ENCODE data around the gene DYNC1H1. TPM values are rescaled to one million over a fixed set of nuclear protein-coding genes. Genes with fewer than 3 reads are reported as not detected.

DYNC1H1 gene
- total and polyA plus RNA-seq, 2 experiments from 2014 or later = 141 to 405 TPM

DNA sequence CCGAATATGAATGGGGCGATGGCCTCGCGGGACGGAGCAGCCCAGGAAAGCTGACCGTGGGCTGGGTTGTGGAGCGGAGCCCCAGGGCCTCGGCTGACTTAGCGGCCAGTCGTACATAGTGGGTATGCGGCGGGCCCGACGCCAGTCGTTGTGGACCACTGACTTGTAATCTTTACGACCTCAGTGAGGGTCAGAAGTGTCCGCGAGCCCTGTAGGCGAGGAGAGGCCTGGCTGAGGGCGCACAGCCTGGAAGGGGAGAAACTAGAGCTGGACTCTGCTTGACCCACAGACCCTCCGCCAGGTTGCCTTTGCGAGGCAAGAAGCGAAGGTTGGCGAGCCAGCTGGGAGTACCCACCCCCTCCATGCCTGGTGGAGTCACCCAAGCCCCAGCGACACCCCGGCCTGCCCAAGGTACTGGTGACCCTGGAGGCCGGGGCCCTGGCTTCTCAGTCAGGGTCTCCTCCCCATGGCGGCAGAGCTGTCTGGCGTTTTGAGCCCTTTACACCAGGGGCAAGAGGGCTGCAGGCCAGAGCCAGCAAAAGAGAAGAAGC, 15.6 kb upstream of the DYNC1H1 start:
- TF ChIP-seq EZH2phosphoT487 (IDR thresholded peaks at IDR 0.05; ENCODE audit: low read depth, severe bottlenecking, unreplicated experiment) = no peak
- TF ChIP-seq, protein P1, sequence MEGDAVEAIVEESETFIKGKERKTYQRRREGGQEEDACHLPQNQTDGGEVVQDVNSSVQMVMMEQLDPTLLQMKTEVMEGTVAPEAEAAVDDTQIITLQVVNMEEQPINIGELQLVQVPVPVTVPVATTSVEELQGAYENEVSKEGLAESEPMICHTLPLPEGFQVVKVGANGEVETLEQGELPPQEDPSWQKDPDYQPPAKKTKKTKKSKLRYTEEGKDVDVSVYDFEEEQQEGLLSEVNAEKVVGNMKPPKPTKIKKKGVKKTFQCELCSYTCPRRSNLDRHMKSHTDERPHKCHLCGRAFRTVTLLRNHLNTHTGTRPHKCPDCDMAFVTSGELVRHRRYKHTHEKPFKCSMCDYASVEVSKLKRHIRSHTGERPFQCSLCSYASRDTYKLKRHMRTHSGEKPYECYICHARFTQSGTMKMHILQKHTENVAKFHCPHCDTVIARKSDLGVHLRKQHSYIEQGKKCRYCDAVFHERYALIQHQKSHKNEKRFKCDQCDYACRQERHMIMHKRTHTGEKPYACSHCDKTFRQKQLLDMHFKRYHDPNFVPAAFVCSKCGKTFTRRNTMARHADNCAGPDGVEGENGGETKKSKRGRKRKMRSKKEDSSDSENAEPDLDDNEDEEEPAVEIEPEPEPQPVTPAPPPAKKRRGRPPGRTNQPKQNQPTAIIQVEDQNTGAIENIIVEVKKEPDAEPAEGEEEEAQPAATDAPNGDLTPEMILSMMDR (IDR thresholded peaks at IDR 0.05; ENCODE audit: poor library complexity) = no peak
- TF ChIP-seq EZH2 (IDR thresholded peaks at IDR 0.05; ENCODE audit: borderline replicate concordance) = no peak
- H3K9me2 ChIP-seq (replicated peaks; ENCODE audit: insufficient read depth) = no peaks in the 10 kb centered on the region
- no peaks in the 10 kb centered on the region for H3K36me3 ChIP-seq (replicated peaks; ENCODE audit: insufficient read depth, low read depth)
- no peaks in the 10 kb centered on the region for H4K20me1 ChIP-seq (ENCODE audit: insufficient read depth, poor library complexity, severe bottlenecking)
- WGBS (ENCODE audit: low lambda C conversion rate, missing lambda C conversion rate) = 17% methylated on average over 29 of the region's 29 CpGs
- peaks cover 7% of the 10 kb centered on the region for H3K4me1 ChIP-seq (ENCODE audit: insufficient read depth)
- H3K4me2 ChIP-seq = peak overlapping the region; percentile 88
- H3K27me3 ChIP-seq = peaks cover 3% of the 10 kb centered on the region
- peaks cover 16% of the 10 kb centered on the region for H3K79me2 ChIP-seq
- no peaks in the 10 kb centered on the region for H3K9me3 ChIP-seq (ENCODE audit: low read depth)
- H3K4me3 ChIP-seq = peak overlapping the region; percentile 31
- peak; percentile 40 for DNase-seq (ENCODE audit: low spot score)
- peak overlapping the region; percentile 51 for H2AFZ ChIP-seq
- H3K27ac ChIP-seq = peak overlapping the region; percentile 97

DNA sequence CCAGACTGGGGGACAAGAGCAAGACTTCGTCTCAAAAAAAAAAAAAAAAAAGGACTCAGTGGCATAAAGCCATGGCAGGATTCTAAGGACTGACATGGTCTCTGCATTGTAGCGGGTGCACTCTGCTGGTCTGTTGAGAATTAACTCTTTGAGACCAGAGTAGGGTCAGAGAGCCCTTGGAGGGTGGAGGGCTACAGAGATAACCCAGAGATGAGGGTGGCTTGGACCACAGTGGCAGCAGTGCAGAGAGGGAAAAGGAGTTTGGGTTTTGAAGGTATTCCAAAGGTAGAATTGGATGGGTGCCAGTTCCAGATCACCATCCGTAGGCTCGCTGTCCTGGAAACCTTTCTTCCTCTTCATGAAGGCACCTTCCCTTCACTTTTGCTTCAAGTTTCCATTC, 14.3 kb upstream of the DYNC1H1 start:
- no peak for DNase-seq (ENCODE audit: low spot score)
- Histone ChIP-seq H3K9me2 (replicated peaks; ENCODE audit: insufficient read depth) (no peaks in the 10 kb centered on the region), H3K4me2 (peak overlapping the region; percentile 88), H3K4me1 (ENCODE audit: insufficient read depth) (peaks cover 7% of the 10 kb centered on the region), H3K36me3 (replicated peaks; ENCODE audit: insufficient read depth, low read depth) (no peaks in the 10 kb centered on the region), H3K4me3 (no peak overlapping the region), H3K79me2 (peaks cover 16% of the 10 kb centered on the region), H2AFZ (no peak overlapping the region), H3K27ac (no peak overlapping the region), H4K20me1 (ENCODE audit: insufficient read depth, poor library complexity, severe bottlenecking) (no peaks in the 10 kb centered on the region), H3K9me3 (ENCODE audit: low read depth) (no peaks in the 10 kb centered on the region), H3K27me3 (peaks cover under 1% of the 10 kb centered on the region)
- TF ChIP-seq, protein P1 (IDR thresholded peaks at IDR 0.05; ENCODE audit: poor library complexity) = no peak
- TF ChIP-seq EZH2 (IDR thresholded peaks at IDR 0.05; ENCODE audit: borderline replicate concordance) = no peak
- no peak for TF ChIP-seq EZH2phosphoT487 (IDR thresholded peaks at IDR 0.05; ENCODE audit: low read depth, severe bottlenecking, unreplicated experiment)
- WGBS (ENCODE audit: low lambda C conversion rate, missing lambda C conversion rate) = 93% methylated on average over 3 of the region's 4 CpGs

DNA sequence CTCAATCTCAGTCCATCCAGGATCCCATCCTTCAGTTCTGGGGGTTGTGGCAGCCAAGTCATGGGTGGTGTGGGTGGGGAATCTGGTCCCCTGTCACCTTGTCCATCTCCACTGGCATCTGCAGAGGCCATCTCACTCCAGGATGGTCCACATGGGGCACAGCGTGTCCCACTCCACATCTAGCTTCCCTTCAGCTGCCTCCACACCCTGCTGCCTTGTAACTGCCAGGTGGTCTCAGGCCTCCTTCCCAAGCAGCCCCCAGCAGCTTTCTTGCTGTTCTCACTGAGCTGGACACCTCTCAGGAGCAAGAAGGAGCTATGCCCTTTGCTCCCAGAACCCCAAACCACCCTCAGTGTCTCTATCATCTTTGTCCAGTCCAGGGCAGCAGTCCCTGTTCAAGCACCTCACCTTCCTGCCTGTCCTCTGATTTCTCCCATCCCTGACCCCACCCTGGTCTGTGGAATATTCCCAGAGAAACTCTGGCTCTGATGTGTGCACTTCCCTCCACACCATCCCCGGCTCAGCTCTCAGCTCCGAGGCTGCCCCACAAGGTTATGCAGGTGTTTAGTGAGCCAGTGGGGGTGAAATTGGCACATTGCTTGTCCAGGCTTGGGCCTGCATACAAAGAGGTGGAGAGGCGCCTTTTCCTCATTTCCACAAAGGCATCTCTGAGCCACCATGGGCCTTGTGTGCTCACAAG, 13.7 kb upstream of the DYNC1H1 start:
- no peaks in the 10 kb centered on the region for H3K9me3 ChIP-seq (ENCODE audit: low read depth)
- TF ChIP-seq EZH2 (IDR thresholded peaks at IDR 0.05; ENCODE audit: borderline replicate concordance) (no peak), EZH2phosphoT487 (IDR thresholded peaks at IDR 0.05; ENCODE audit: low read depth, severe bottlenecking, unreplicated experiment) (no peak)
- TF ChIP-seq, protein P1 (IDR thresholded peaks at IDR 0.05; ENCODE audit: poor library complexity) = no peak
- H3K27ac ChIP-seq = no peak overlapping the region
- no peaks in the 10 kb centered on the region for H3K36me3 ChIP-seq (replicated peaks; ENCODE audit: insufficient read depth, low read depth)
- 95% methylated on average over 4 of the region's 4 CpGs for WGBS (ENCODE audit: low lambda C conversion rate, missing lambda C conversion rate)
- no peaks in the 10 kb centered on the region for H4K20me1 ChIP-seq (ENCODE audit: insufficient read depth, poor library complexity, severe bottlenecking)
- no peak overlapping the region for H3K4me3 ChIP-seq
- H2AFZ ChIP-seq = no peak overlapping the region
- peaks cover 16% of the 10 kb centered on the region for H3K79me2 ChIP-seq
- DNase-seq (ENCODE audit: low spot score) = no peak
- no peak overlapping the region for H3K4me2 ChIP-seq
- H3K4me1 ChIP-seq (ENCODE audit: insufficient read depth) = peaks cover 7% of the 10 kb centered on the region
- no peaks in the 10 kb centered on the region for H3K9me2 ChIP-seq (replicated peaks; ENCODE audit: insufficient read depth)
- H3K27me3 ChIP-seq = no peaks in the 10 kb centered on the region

All from hepatocyte (in vitro differentiated cells).